Measurements from ENCODE around the gene ZNF138.
A peak's percentile ranks its signal among the peaks of the same experiment; 100 is the strongest.

Gene ZNF138

DNA sequence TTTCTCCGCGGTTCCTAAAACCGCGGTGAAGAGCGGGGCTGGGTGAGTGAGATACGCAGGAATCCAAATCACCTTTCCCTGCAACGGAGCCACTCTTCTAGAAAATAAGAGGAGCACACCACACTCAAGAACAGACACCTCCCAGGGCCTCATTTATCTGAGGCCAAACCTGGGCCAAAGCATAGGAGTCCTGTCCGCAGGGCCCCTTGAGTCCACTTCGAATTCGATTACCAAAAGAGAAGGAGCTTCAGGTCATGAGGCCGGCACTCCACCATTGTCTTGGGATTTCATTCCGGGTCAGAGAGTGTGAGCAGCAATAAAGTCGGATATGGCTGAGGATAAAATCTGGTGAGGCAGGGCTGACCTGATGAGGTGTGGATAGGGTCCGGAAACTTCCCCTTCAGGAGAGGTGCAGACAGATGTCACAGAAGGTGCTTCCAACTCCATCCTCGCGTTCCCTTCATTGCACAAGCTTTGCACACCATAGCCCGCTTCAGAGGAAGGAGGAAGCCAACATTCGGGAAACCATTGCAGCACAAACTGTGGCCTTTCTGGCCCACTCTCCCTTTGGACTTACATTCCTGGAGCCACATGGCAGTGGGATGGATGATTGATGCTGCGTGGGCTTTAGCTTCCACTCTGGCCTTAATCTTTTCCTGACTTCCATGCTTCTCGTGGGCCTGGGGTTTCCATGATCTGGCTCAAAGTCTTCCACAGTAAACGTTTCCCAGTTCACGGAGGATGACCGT is 81.6 kb downstream of the ZNF138 start:
- no peak for DNase-seq (ENCODE audit: low read depth)

DNA sequence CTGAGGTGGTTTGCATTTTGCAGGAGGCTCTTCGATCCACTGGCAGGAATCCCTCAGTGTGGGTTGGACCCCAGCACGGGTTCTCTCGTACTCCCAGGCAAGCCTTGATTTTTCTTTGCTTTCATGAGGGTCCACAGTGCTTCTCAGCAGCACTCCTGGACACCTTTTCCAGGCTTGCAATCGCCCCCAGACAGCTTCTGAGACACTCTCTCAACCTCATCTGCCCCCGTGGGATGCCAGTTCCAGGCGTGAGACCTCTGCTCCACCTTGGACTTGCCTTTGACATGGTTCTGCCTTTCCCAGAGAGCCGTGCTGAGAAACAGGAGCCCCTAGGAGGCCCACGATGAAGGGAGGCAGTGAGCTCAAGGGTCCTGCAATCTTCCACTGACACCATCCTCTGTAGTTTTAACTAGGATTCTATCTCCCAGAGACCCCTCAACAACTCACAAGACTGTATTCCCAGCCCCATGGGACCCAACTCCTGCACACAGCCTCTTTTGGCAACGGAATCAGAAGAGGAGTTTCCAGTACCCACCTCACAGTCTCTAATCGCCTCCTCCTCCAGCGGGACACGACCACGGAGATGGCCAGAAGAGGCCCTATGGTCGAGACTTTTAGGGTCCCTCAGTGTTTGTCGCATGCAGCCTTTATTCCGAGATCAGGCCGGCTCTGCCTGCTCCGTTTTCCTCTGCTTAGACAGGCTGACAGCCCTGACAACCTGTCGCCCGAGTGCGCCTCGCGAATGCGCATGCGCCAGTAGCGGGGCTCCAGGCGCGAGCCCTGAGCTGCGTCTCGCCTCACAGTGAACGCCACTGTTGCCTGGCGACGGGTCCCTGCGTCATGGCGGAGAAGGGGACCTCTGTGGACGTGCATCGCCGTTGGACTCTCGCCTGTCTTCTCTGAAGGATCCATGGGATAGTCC is 82.8 kb downstream of the ZNF138 start:
- peak; percentile 71 for DNase-seq (ENCODE audit: low read depth)

- no peak for DNase-seq (ENCODE audit: low read depth)
Measured at GRCh38 chr7:64877714-64878610, 83.7 kb downstream of the ZNF138 start.

DNA sequence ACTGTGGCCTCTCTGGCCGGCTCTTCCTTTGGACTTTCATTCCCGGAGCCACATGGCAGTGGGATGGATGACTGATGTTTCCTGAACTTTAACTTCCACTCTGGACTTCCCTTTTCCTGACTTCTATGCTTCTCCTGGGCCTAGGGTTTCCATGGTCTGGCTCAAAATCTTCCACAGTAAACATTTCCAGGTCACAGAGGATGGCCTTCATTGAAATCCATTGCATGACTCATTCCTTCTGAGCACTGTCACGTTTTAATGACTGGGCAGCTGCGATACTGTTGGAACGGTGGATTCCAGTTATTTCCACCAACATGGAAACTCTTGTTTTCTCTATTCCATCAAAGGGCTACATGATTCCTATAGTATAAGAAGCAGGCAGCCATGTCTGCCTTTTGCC is 84.5 kb downstream of the ZNF138 start:
- DNase-seq (ENCODE audit: low read depth) = no peak

GRCh38 chr7:64879086-64879730 is 85.0 kb downstream of the ZNF138 start:
- no peak for DNase-seq (ENCODE audit: low read depth)

DNA sequence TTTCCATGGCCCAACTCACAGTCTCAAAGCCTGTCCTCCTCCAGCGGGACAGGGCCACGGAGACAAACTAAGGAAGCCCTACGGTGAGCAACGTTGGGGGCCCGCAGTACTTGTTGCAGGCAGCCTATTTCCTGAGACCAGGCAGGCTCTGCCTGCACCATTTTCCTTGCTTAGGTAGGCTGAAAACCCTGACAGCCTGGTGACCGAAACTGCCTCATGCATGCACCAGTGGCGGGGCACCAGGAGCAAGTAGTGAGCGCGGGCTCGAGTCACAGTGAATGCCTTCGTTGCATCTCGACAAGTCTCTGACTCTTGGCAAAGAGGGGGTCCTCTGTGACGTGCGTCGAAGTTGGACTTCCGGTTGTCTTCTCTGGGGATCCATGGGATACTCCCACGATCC is 85.6 kb downstream of the ZNF138 start:
- no peak for DNase-seq (ENCODE audit: low read depth)

GRCh38 chr7:64880322-64881297 is 86.4 kb downstream of the ZNF138 start:
- DNase-seq (ENCODE audit: low read depth) = no peak

DNA sequence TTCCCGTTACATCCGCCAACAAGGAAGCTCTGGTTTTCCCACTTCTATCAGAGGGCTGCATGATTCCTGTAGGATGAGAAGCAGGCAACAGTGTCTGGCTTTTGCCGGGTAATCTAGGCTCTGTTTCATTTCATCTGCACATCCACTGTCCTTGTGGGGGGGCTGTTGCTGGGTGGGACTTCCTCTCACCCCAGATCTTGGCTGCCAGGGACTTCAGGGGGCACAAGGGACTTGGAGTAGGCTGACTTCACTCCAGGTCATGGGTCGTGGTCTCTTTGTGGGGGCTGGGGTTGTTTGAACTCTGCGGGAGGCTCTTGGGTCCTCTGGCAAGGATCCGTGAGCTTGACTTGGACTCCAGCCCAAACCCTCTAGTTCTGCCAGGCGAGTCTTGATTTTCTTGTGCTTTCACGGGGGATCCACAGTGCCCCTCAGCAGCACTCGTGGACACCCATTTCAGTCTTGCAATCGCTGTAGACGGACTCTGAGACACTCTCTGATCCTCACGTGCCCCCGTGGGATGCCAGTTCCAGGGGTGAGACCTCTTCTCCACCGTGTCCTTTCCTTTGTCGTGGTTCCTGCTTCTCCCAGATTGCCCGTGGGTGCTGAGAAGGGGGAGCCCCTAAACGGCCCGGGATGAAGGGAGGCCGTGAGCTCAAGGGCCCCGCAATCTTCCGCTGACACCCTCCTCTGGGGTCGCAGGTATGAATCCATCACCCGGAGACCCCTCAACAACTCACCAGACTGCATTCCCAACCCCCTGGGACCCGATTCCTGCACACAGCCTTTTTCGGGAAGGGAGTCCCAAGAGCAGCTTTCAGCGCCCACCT is 87.4 kb downstream of the ZNF138 start:
- no peak for DNase-seq (ENCODE audit: low read depth)

DNA sequence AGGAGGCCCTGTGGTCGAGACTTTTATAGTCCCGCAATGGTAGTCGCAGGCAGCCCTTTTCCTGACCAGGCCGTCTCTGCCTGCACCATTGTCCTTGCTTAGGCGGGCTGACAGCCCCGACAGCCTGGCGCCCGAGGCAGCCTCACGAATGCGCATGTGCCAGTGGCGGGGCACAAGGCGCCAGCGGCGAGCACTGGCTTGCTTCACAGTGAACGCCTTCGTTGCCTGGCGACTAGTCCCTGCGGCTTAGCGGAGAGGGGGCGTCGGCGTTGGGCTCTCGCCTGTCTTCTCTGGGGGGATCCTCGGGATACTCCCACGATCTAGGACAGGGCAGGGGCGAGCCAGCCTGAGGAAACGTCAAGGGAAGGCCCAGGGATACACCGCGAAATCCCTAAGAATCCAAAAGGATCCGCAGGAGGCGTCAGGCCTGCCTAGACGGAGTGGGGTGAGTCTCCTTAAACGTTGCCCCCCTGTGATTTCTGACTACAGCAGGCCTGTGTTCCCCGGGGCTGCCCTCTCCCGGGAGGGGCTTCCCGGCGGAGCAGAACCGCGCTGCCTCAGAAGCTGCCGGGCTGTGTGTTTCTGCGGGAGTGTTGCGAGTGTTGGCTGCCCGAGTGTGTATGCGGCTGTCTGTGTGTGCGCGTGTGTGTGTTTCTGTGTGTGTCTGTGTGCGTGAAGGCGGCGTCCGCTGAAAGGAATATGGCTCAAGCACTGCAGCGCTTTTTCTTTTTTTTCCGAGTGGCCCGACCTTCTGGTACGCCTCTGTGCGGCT is 88.3 kb downstream of the ZNF138 start:
- no peak for DNase-seq (ENCODE audit: low read depth)
